Hepatocyte (in vitro differentiated cells): Measurements from ENCODE around the gene PLTP. TPM values are rescaled to one million over a fixed set of nuclear protein-coding genes. Genes with fewer than 3 reads are reported as not detected.

ENCODE experiments used
- DNase-seq: peaks from one replicate; pipeline ENCODE4 v3.0.0-alpha.2; 2016; ENCODE audit warnings: low spot score
- H2AFZ ChIP-seq: fragments of 200-600 bp; sonication (generic); 2 replicates; pipeline ENCODE4 v1.6.0; 2016; ENCODE audit warnings: antibody characterized with exemption, mild to moderate bottlenecking
- H3K27ac ChIP-seq: fragments of 200-600 bp; sonication (generic); 2 replicates; pipeline ENCODE4 v1.5.1; 2016; ENCODE audit warnings: mild to moderate bottlenecking
- H3K27me3 ChIP-seq: fragments of 200-600 bp; sonication (generic); 2 replicates; pipeline ENCODE4 v1.6.1; 2016
- H3K36me3 ChIP-seq: fragments of 200-600 bp; sonication (generic); replicated peaks from 2 replicates; pipeline ENCODE4 v1.5.1; 2016; ENCODE audit warnings: low read depth; ENCODE audit not compliant: insufficient read depth
- H3K4me1 ChIP-seq: fragments of 200-600 bp; sonication (generic); 2 replicates; pipeline ENCODE4 v1.5.1; 2016; ENCODE audit warnings: mild to moderate bottlenecking, moderate library complexity; ENCODE audit not compliant: insufficient read depth
- H3K4me2 ChIP-seq: fragments of 200-600 bp; sonication (generic); 2 replicates; pipeline ENCODE4 v1.6.0; 2016
- H3K4me3 ChIP-seq: fragments of 200-600 bp; sonication (generic); 2 replicates; pipeline ENCODE4 v1.5.1; 2016; ENCODE audit warnings: mild to moderate bottlenecking
- H3K79me2 ChIP-seq: fragments of 200-600 bp; sonication (generic); 2 replicates; pipeline ENCODE4 v1.6.0; 2017; ENCODE audit warnings: mild to moderate bottlenecking
- H3K9me2 ChIP-seq: fragments of 200-600 bp; sonication (generic); replicated peaks from 2 replicates; pipeline ENCODE4 v1.6.0; 2017; ENCODE audit warnings: mild to moderate bottlenecking; ENCODE audit not compliant: insufficient read depth
- H3K9me3 ChIP-seq: fragments of 200-600 bp; sonication (generic); 2 replicates; pipeline ENCODE4 v1.5.1; 2016; ENCODE audit warnings: low read depth, mild to moderate bottlenecking
- H4K20me1 ChIP-seq: fragments of 200-600 bp; sonication (generic); 2 replicates; pipeline ENCODE4 v1.6.0; 2016; ENCODE audit warnings: mild to moderate bottlenecking; ENCODE audit not compliant: insufficient read depth, poor library complexity, severe bottlenecking
- EZH2 ChIP-seq: fragments of 200-600 bp; sonication (generic); IDR thresholded peaks from 2 replicates; pipeline ENCODE4 v1.6.1; 2016; ENCODE audit warnings: antibody characterized with exemption, mild to moderate bottlenecking, borderline replicate concordance
- EZH2phosphoT487 ChIP-seq: fragments of 200-600 bp; sonication (generic); IDR thresholded peaks from one replicate; pipeline ENCODE4 v1.6.1; 2018; ENCODE audit warnings: antibody characterized with exemption, mild to moderate bottlenecking, low read depth, moderate library complexity; ENCODE audit not compliant: unreplicated experiment, severe bottlenecking
- WGBS: methylation state at CpG from one replicate; pipeline ENCODE4 v1.1.6; 2016; ENCODE audit warnings: low lambda C conversion rate; ENCODE audit errors: missing lambda C conversion rate; 5-methylcytosine and 5-hydroxymethylcytosine counted together
- polyA plus RNA-seq: library from polyadenylated mRNA; unstranded; fragments of >200 nt; fragmentation: Nextera tagmentation; extraction: Ambion mirVana; gene quantifications from 2 replicates; pipeline ENCODE4 v1.2.1, GENCODE V29; 2016
- total RNA-seq: library from RNA; depleted of rRNA; stranded (reverse); fragments of >200 nt; gene quantifications from 2 replicates; pipeline ENCODE4 v1.2.3, GENCODE V29; 2014
- TF ChIP-seq, protein P1 (sequence below): fragments of 200-600 bp; sonication (generic); IDR thresholded peaks from 2 replicates; pipeline ENCODE4 v1.5.1; 2016; ENCODE audit warnings: antibody characterized with exemption, mild to moderate bottlenecking; ENCODE audit not compliant: poor library complexity

Gene PLTP
- total and polyA plus RNA-seq, 2 experiments from 2014 or later, result 176 to 623 TPM

DNA sequence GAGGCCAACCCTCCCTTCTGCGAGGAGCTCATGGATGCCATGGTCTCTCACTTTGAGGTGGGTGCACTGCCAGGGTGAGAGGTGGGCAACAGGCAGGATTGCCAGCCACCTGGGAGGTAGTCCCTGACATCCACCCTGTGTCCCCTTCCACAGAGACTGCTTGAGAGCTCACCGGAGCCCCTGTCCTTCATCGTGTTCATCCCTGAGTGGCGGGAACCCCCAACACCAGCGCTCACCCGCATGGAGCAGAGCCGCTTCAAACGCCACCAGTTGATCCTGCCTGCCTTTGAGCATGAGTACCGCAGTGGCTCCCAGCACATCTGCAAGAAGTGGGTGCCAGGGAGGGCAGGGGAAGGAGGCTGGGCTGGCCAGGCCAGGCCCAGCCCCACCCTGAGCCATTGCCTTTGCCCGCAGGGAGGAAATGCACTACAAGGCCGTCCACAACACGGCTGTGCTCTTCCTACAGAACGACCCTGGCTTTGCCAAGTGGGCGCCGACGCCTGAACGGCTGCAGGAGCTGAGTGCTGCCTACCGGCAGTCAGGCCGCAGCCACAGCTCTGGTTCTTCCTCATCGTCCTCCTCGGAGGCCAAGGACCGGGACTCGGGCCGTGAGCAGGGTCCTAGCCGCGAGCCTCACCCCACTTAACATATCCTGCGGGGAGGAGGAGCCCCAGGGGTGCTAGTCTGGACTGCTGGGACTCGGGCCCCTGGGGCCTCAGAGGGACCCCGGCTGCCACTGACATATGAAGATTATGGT, 35.3 kb upstream of the PLTP start:
- Histone ChIP-seq H3K4me1 (no peaks in the 10 kb centered on the region), H3K79me2 (no peaks in the 10 kb centered on the region), H3K36me3 (no peaks in the 10 kb centered on the region), H3K27me3 (no peaks in the 10 kb centered on the region), H3K27ac (no peak overlapping the region), H3K4me3 (no peak overlapping the region), H4K20me1 (no peaks in the 10 kb centered on the region), H3K9me3 (no peaks in the 10 kb centered on the region), H3K9me2 (no peaks in the 10 kb centered on the region), H2AFZ (no peak overlapping the region), H3K4me2 (no peak overlapping the region)
- DNase-seq, result no peak
- 97% methylated on average over 28 of the region's 29 CpGs for WGBS
- TF ChIP-seq, protein P1, sequence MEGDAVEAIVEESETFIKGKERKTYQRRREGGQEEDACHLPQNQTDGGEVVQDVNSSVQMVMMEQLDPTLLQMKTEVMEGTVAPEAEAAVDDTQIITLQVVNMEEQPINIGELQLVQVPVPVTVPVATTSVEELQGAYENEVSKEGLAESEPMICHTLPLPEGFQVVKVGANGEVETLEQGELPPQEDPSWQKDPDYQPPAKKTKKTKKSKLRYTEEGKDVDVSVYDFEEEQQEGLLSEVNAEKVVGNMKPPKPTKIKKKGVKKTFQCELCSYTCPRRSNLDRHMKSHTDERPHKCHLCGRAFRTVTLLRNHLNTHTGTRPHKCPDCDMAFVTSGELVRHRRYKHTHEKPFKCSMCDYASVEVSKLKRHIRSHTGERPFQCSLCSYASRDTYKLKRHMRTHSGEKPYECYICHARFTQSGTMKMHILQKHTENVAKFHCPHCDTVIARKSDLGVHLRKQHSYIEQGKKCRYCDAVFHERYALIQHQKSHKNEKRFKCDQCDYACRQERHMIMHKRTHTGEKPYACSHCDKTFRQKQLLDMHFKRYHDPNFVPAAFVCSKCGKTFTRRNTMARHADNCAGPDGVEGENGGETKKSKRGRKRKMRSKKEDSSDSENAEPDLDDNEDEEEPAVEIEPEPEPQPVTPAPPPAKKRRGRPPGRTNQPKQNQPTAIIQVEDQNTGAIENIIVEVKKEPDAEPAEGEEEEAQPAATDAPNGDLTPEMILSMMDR, result no peak
- TF ChIP-seq EZH2phosphoT487 (no peak), EZH2 (no peak)

DNA sequence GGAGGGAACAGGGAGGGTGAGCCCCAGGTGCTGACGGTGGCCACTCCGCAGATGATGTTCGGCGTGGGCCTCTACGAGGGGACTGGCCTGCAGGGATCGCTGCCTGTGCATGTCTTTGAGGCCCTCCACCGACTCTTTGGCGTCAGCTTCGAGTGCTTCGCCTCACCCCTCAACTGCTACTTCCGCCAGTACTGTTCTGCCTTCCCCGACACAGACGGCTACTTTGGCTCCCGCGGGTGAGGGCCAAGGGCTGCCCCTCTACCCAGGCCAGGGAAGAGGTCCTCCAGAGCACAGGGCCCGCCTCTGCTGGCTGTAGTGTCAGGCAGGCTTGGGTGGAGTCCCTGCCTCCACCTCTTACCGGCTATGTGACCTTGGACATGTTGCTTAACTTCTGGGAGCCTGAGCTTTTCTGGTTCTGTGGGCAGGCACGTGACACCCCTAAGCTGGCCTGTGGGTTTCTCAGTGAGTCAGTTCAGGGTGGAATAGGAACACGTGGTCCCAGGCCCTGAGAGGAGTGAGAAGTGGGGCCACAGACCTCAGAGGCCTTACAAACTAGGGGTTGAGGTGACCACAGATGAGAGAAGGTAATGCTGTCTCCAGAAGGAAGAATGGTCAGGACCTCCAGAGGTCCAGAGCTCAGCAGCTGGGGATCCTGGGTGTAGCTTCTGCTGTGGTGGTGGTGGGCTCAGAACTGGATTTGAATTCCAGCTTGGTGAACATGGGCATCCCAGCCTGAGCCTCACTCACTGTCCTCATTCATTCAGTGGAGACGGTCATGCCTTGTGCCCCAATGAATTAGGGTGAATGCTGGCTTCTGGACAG, 34.4 kb upstream of the PLTP start:
- Histone ChIP-seq H3K27me3 (no peaks in the 10 kb centered on the region), H3K9me2 (no peaks in the 10 kb centered on the region), H3K36me3 (no peaks in the 10 kb centered on the region), H3K4me2 (no peak overlapping the region), H3K4me1 (no peaks in the 10 kb centered on the region), H2AFZ (no peak overlapping the region), H3K27ac (peak overlapping the region; percentile 19), H3K9me3 (no peaks in the 10 kb centered on the region), H3K4me3 (no peak overlapping the region), H4K20me1 (no peaks in the 10 kb centered on the region), H3K79me2 (no peaks in the 10 kb centered on the region)
- 90% methylated on average over 20 of the region's 20 CpGs for WGBS
- peak; percentile 55 for DNase-seq
- no peak for TF ChIP-seq EZH2phosphoT487
- TF ChIP-seq EZH2, result no peak
- TF ChIP-seq, protein P1, result no peak

DNA sequence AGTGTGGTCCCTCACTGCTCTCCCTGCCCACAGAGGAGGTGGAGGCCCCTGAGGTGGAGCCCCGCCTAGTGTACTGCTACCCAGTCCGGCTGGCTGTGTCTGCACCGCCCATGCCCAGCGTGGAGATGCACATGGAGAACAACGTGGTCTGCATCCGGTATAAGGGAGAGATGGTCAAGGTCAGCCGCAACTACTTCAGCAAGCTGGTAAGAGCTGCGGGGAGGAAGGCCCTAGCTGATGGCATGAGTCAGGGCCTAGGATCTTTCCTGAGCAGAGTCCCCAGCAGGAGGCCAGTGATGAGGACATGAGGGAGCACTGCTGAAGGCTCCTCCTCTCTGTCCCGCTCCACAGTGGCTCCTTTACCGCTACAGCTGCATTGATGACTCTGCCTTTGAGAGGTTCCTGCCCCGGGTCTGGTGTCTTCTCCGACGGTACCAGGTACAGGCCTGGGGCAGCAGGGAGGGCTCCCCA, 33.8 kb upstream of the PLTP start:
- Histone ChIP-seq H3K4me1 (no peaks in the 10 kb centered on the region), H3K27me3 (no peaks in the 10 kb centered on the region), H3K4me2 (no peak overlapping the region), H3K9me3 (no peaks in the 10 kb centered on the region), H3K79me2 (no peaks in the 10 kb centered on the region), H4K20me1 (no peaks in the 10 kb centered on the region), H3K9me2 (no peaks in the 10 kb centered on the region), H2AFZ (no peak overlapping the region), H3K36me3 (no peaks in the 10 kb centered on the region), H3K27ac (peak overlapping the region; percentile 19), H3K4me3 (no peak overlapping the region)
- WGBS, result 89% methylated on average over 13 of the region's 13 CpGs
- TF ChIP-seq, protein P1, result no peak
- no peak for TF ChIP-seq EZH2
- TF ChIP-seq EZH2phosphoT487, result no peak
- DNase-seq, result no peak
